Small intestine (tissue), 7 donors: ENCODE data around the gene FGF2. TPM values are rescaled to one million over a fixed set of nuclear protein-coding genes. Genes with fewer than 3 reads are reported as not detected.
"Not testable (repeated sequence)": the region's sequence is repeated elsewhere in the genome, so short reads cannot be mapped to it uniquely, and the experiment has no call there.

Source experiments
- DNase-seq, 2 donors: peaks; one replicate each; pipeline versions ENCODE4 v3.0.0 to v3.0.0-alpha.2; 2013
- FAIRE-seq: peaks from 2 replicates; lab custom pipeline; 2012; peaks lifted over from hg19 to GRCh38; lab: Jason Lieb, UNC
- H3K27ac ChIP-seq, 3 donors: one replicate each; pipeline ENCODE4 v1.5.1; 2013; ENCODE audit warnings: low read length in 2 of 3, mild to moderate bottlenecking in 2 of 3, control low read depth in 1 of 3, inconsistent platforms in 1 of 3, low read depth in 1 of 3, moderate library complexity in 1 of 3
- H3K27me3 ChIP-seq, 3 donors: one replicate each; pipeline ENCODE4 v1.6.1; 2013; ENCODE audit warnings: low read length in 3 of 3, inconsistent platforms in 1 of 3; ENCODE audit not compliant: control insufficient read depth in 3 of 3, insufficient read depth in 3 of 3
- H3K36me3 ChIP-seq, 3 donors: one replicate each; pipeline ENCODE4 v1.6.1; 2013; ENCODE audit warnings: low read length in 3 of 3, inconsistent platforms in 1 of 3, low read depth in 1 of 3, mild to moderate bottlenecking in 1 of 3, moderate library complexity in 1 of 3; ENCODE audit not compliant: control insufficient read depth in 3 of 3, insufficient read depth in 2 of 3
- H3K4me1 ChIP-seq, 3 donors: one replicate each; pipeline ENCODE4 v1.6.1; 2013; ENCODE audit warnings: low read length in 2 of 3, inconsistent platforms in 1 of 3, low read depth in 1 of 3, mild to moderate bottlenecking in 1 of 3, moderate library complexity in 1 of 3; ENCODE audit not compliant: control insufficient read depth in 3 of 3, insufficient read depth in 2 of 3
- H3K4me3 ChIP-seq, 3 donors: one replicate each; pipeline ENCODE4 v1.5.1; 2013; ENCODE audit warnings: low read length in 3 of 3, control low read depth in 1 of 3, inconsistent platforms in 1 of 3, low read depth in 1 of 3, mild to moderate bottlenecking in 1 of 3, moderate library complexity in 1 of 3
- H3K9me3 ChIP-seq, 2 donors: one replicate each; pipeline ENCODE4 v1.6.1; 2013; ENCODE audit warnings: low read depth in 1 of 2, low read length in 1 of 2; ENCODE audit not compliant: control insufficient read depth in 2 of 2, insufficient read depth in 1 of 2
- WGBS, 3 donors: extraction: QIAGEN DNeasy Blood & Tissue Kit; methylation state at CpG; one replicate each; pipeline ENCODE4 v1.1.7; 2013; 5-methylcytosine and 5-hydroxymethylcytosine counted together
- polyA plus RNA-seq, 4 donors: library from polyadenylated mRNA; stranded (reverse) in 3 of 4; unstranded in 1 of 4; fragments of 200-250 nt in 3 of 4; fragments of 120-200 nt in 1 of 4; gene quantifications; one replicate each; pipeline versions ENCODE4 v1.2.1 to v1.2.3, GENCODE V29; 2013
- donor health status: healthy with polysubstance abuse.
- donor health status: control.
- donor health status: control.
- donor health status: Bipolar disorder and iron deficiency.
- donor health status: healthy.

FGF2 gene
- polyA plus RNA-seq, 4 donors: 0.22 to 2.6 (median 1.0) TPM

DNA sequence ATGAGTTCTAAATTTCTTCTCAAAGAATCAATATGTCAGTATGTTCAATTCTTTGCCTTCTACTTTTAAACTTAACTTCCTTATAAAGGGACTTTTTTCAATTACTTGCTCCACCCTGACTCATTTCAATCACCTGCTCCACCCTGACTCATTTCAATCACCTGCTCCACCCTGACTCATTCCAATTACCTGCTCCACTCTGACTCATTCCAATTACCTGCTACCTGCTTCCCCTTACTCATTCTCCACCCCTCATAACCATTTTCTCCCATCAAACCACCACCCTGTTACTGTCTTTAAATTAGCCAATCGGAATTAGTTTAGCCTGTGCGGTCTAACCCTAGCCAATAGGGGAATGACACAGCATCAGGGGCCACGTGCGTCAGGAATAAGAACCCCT lies 40.3 kb upstream of the FGF2 start:
- H3K4me1 ChIP-seq, H3K9me3 ChIP-seq, H3K4me3 ChIP-seq, H3K36me3 ChIP-seq, H3K27ac ChIP-seq, FAIRE-seq, H3K27me3 ChIP-seq: not testable (repeated sequence)
- WGBS, 3 donors: 91 to 98% (median 95%) methylated on average over 4 of the region's 4 CpGs
- peak in 1 of 2 donors; percentile 39 for DNase-seq

DNA sequence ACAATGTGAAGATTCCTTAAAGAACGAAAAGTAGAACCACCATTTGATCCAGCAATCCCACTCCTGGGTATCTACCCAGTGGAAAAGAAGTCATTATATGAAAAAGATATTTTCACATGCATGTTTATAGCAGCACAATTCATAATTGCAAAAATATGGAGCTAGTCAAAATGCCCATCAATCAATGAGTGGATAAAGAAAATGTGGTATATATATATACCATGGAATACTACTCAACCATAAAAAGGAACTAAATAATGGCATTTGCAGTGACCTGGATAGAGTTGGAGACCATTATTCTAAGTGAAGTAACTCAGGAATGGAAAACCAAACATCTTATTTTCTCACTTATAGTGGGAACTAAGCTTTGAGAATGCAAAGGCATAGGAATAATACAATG lies 39.7 kb upstream of the FGF2 start:
- not testable (repeated sequence) for H3K9me3 ChIP-seq, FAIRE-seq, H3K36me3 ChIP-seq, DNase-seq, H3K27ac ChIP-seq, H3K4me3 ChIP-seq, H3K4me1 ChIP-seq, H3K27me3 ChIP-seq
- 86 to 100% (median 92%) methylated on average over 1 of the region's 1 CpG for WGBS, 3 donors

DNA sequence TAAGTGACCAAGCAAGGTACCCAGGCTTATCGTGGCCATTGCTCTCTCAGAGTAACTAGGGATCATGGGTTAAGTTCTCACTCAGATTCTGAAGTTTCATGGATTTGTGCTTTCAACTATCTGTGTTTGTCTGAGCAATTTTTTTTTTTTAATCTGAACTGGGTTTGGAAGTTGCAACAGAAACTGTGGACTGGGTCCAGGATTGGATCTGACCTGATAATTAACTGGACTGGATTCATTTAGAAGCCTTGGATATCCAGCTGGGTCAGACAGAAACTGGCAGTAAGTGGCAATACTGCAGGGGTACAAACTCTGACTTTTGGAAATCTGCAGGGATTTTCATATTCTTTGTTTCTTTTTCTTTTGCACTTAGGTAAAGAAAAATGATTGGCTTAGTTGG lies 38.7 kb upstream of the FGF2 start:
- H3K4me1 ChIP-seq: no peaks in the 10 kb centered on the region
- DNase-seq: no peak
- no peak overlapping the region for H3K27ac ChIP-seq
- H3K27me3 ChIP-seq: no peaks in the 10 kb centered on the region
- no peaks in the 10 kb centered on the region for H3K36me3 ChIP-seq
- 63 to 86% (median 76%) methylated on average over 1 of the region's 1 CpG for WGBS, 3 donors
- H3K4me3 ChIP-seq: no peak overlapping the region
- FAIRE-seq: no peak
- no peaks in the 10 kb centered on the region for H3K9me3 ChIP-seq

DNA sequence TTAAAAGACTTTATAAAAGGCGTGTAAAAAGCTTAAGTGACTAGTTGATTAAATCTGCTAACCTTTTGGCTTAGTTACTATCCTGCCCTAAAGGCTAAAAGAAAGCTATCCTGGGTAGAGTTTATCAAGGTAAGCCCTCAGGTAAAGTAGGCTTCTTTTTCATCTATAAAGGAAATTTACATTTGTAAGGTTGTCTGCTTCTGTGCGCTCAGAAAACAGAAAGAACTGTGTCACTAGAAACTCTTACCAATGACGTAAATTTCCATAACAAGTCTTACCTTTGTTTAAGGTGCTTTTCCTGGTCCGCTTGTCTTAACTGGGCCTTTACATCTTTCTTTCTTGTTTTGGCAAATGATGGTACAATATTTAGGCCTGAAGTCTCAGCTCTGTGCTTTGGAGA lies 37.7 kb upstream of the FGF2 start:
- H3K27me3 ChIP-seq: no peaks in the 10 kb centered on the region
- FAIRE-seq: no peak
- no peaks in the 10 kb centered on the region for H3K36me3 ChIP-seq
- DNase-seq: no peak
- H3K27ac ChIP-seq: no peak overlapping the region
- no peaks in the 10 kb centered on the region for H3K4me1 ChIP-seq
- no peaks in the 10 kb centered on the region for H3K9me3 ChIP-seq
- WGBS, 3 donors: 93 to 97% (median 96%) methylated on average over 4 of the region's 4 CpGs
- no peak overlapping the region for H3K4me3 ChIP-seq

DNA sequence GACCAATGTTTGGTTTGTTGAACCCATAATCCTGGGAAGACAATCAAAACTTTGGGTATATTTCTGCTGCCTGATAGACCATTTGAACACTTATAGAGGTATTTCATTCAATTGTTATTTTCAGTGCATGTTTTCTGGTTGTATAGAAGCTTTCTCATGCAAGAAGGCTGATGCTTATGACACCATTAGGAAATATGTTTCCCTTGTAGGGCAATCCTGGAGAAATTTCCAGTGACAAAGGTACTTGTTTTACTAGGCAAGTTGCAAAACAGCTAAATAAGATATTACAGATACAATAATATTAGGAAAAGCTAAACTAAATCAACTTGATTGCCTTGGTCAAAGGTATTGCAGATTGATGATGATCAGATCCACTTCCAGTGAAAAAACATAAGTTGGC lies 32.8 kb upstream of the FGF2 start:
- FAIRE-seq (no peak), DNase-seq (no peak)
- Histone ChIP-seq H3K27me3 (no peaks in the 10 kb centered on the region), H3K27ac (no peak overlapping the region), H3K4me3 (no peak overlapping the region), H3K9me3 (no peaks in the 10 kb centered on the region), H3K4me1 (no peaks in the 10 kb centered on the region), H3K36me3 (no peaks in the 10 kb centered on the region)

DNA sequence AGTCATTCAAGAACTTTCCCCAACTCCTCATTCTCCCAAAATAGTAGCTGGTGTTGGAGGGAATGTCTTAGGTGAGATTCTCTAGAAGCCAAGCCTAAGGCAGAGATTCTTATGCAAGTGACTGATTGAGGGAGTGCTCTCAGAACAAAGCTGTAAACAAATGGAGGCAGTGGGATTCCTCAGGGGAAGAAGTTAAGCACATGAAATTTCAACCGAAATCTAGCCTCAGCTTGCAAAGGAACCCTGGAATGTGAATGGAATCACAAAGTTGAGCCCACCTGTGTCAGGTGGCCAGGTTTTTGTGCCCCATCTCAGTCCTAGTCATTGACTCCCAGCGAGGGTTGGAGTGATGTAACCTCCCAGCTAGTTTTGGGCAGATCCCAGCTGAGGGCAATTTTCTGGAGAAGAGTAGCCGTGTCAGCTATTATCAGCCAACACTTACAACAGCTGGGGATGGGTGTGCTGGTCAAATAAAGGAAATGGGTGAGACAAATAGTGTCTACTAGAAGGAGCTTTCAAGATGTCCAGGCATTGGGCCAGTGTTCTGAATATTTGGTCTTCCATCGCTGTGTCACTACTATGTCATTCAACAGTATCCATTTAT lies 29.7 kb upstream of the FGF2 start:
- no peaks in the 10 kb centered on the region for H3K27me3 ChIP-seq
- DNase-seq (no peak), FAIRE-seq (no peak)
- H3K9me3 ChIP-seq: no peaks in the 10 kb centered on the region
- no peak overlapping the region for H3K27ac ChIP-seq
- H3K36me3 ChIP-seq: no peaks in the 10 kb centered on the region
- H3K4me1 ChIP-seq: no peaks in the 10 kb centered on the region
- 83 to 92% (median 87%) methylated on average over 4 of the region's 4 CpGs for WGBS, 3 donors
- H3K4me3 ChIP-seq: no peak overlapping the region

DNA sequence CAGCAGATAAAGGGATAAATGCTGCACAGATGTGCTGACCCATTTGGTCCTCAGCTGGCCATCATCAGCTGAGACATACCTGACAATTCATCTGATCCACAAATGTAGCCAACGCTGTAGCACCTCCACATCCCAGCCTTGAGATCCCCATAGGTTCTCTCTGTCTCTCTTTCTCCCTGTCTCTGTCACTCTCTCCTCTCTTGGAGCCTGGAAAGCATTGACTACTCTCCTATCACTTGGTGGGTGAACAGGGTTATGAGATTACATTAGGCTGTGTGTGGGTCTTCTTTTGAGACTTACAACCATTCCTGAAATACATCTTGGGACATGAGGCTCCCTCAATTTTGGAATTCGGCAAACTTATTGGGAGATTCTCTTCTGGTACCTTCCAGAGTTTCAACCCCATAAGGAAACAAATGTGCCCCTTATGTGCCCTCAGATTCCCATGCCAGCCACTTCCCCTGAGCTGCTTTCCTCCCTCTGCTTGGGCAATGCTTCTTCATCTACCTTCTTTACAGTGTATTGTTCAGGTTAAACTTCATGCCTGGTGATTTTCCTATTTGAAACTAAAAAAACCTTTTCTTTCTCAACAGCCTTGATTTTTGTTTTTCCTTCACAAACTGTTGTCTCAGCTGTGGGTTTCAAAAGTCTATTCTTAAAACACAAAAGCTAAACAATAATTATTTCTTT lies 29.1 kb upstream of the FGF2 start:
- FAIRE-seq: no peak
- no peak overlapping the region for H3K27ac ChIP-seq

DNA sequence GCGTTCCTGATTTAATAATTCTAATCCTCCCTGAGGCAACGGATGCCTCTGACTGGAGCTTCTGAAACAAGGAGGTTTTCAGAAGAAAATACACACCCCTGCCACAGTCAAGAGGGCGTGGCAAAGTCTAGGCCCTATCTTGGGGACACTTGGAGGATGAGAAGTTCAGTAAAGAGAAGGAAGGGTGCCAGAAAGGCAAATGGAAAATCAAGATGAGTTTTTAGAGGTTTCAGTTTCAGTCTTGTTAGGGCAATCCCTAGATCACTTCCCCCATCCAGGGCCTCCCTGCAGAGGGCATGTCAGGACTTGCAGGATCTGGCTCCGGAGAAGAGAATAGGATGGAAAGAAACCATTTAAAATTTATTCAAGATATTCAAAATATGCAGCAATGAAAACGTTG lies 28.5 kb upstream of the FGF2 start:
- peak; percentile 44 to 48 for DNase-seq
- H3K4me1 ChIP-seq: no peaks in the 10 kb centered on the region
- no peak for FAIRE-seq
- 29 to 36% (median 34%) methylated on average over 5 of the region's 5 CpGs for WGBS, 3 donors
- no peaks in the 10 kb centered on the region for H3K9me3 ChIP-seq
- peak overlapping the region in 1 of 3 donors; percentile 45 for H3K27ac ChIP-seq
- no peak overlapping the region for H3K4me3 ChIP-seq
- H3K27me3 ChIP-seq: no peaks in the 10 kb centered on the region
- H3K36me3 ChIP-seq: no peaks in the 10 kb centered on the region

More for the DNA sequence above, 29.1 kb upstream of the FGF2 start:
- Histone ChIP-seq H3K27me3 (no peaks in the 10 kb centered on the region), H3K4me1 (no peaks in the 10 kb centered on the region), H3K9me3 (no peaks in the 10 kb centered on the region), H3K36me3 (no peaks in the 10 kb centered on the region), H3K4me3 (no peak overlapping the region)
- WGBS, 3 donors: 96 to 98% (median 96%) methylated on average over 2 of the region's 2 CpGs
- no peak for DNase-seq

DNA sequence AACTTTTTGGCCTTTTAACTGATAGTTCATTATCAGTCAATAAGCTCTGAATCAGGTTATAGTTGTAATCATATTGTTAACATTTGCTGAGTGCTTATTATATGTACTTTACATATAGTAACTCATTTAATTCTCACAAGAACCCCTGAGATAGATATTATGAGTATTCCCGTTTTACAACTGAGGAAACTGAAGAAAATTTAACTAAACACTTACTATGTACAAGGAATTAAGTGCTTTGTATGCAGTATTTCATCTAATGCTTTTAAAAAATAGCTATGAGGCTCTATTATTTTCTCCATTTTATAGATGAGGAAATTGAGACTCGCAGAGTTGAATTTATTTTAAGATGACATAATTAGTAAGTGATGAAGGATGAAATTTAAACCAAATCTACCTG lies 27.7 kb upstream of the FGF2 start:
- Histone ChIP-seq H3K9me3 (no peaks in the 10 kb centered on the region), H3K27me3 (no peaks in the 10 kb centered on the region), H3K27ac (no peak overlapping the region), H3K4me1 (no peaks in the 10 kb centered on the region), H3K36me3 (no peaks in the 10 kb centered on the region), H3K4me3 (no peak overlapping the region)
- no peak for FAIRE-seq
- 85 to 91% (median 87%) methylated on average over 2 of the region's 2 CpGs for WGBS, 3 donors
- DNase-seq: no peak
